AML-193 (cell line): ENCODE data around the gene ELL2.
"Not testable (repeated sequence)": the region's sequence is repeated elsewhere in the genome, so short reads cannot be mapped to it uniquely, and the experiment has no call there.

Experiments
- DNase-seq, 2 experiments: peaks; one replicate each; lab custom pipeline; 2025; lab: John Stamatoyannopoulos, UW

Gene ELL2

GRCh38 chr5:95838001-95838520 is 123.6 kb downstream of the ELL2 start:
- DNase-seq = no peak

DNA sequence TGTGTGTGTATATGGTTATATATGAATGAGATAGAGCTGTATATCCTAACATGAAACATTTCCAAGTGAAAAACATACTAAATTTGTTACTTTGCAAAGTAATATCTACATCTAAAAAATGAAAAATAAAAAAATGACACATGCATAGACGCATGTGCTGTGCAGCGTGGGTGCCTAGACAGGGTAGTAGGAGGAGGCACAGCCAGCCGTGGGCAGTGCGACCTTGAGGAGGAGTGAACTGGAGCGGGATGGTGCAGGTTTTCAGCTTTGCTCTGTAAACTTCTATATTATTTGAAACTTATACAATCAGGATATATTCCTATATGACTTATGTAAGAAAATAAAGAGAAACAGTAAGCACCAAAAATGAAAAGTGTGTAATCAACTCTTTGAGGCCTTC is 124.2 kb downstream of the ELL2 start:
- DNase-seq = no peak

DNA sequence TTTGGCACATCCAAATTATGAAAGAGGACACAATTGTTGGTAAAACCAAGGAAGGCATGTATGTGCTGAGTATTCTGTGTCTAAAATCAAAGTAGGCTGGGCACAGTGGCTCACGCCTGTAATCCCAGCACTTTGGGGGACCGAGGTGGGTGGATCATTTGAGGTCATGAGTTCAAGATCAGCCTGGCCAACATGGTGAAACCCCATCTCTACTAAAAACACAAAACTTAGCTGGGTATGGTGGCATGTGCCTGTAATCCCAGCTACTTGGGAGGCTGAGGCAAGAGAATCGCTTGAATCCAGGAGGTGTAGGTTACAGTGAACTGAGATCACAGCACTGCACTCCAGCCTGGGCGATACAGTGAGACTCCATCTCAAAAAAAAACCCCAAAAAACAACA is 124.7 kb downstream of the ELL2 start:
- not testable (repeated sequence) for DNase-seq

DNA sequence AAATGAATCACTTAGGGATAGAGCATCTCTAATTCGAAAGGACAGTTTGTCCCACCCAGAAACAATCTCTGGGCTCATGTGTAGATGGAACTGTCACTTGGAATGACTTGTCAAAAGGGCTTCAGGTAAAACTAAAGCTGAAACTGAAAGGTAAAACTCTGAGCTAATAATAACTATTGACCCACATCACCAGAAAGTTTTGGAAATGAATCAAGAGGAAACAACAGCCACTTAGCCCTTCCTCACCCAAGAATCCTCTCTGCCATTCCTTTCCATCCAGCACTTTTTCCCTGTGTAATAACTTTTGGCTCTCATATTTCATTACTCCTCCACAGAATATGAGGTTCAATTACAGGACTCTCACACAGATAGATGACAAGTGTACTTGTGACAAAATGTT is 125.1 kb downstream of the ELL2 start:
- no peak for DNase-seq

- DNase-seq = peak; percentile 38 to 53
These were observed 125.8 kb downstream of the ELL2 start for GRCh38 chr5:95835682-95836385.
